OCI-LY3 (cell line): Measurements from ENCODE around the gene MAP1LC3C.

Experiments used
- H2AFZ ChIP-seq: fragments of 200-600, 300-600 bp; shearing (Covaris generic); 2 replicates; pipeline ENCODE4 v1.6.0; 2014; ENCODE audit warnings: antibody characterized with exemption, low read depth, low read length
- H3K27ac ChIP-seq: fragments of 200-600, 300-600 bp; sonication (generic); 2 replicates; pipeline ENCODE4 v1.5.1; 2014; ENCODE audit warnings: mild to moderate bottlenecking, low read length, moderate library complexity, mixed read lengths
- H3K27me3 ChIP-seq: fragments of 200-600, 300-600 bp; sonication (generic); 2 replicates; pipeline ENCODE4 v1.6.1; 2014; ENCODE audit warnings: low read depth, low read length, mixed read lengths
- H3K36me3 ChIP-seq: fragments of 200-600, 300-600 bp; sonication (generic); replicated peaks from 2 replicates; pipeline ENCODE3; 2014; ENCODE audit warnings: low read depth, low read length, mixed read lengths
- H3K4me1 ChIP-seq: fragments of 300-600, 200-600 bp; sonication (generic); 2 replicates; pipeline ENCODE4 v1.6.1; 2014; ENCODE audit warnings: low read length, mixed read lengths
- H3K4me2 ChIP-seq: fragments of 200-600, 300-600 bp; sonication (generic); 2 replicates; pipeline ENCODE4 v1.6.1; 2014; ENCODE audit warnings: low read length, mixed read lengths
- H3K4me3 ChIP-seq: fragments of 300-600, 200-600 bp; sonication (generic); 2 replicates; pipeline ENCODE4 v1.5.1; 2014; ENCODE audit warnings: antibody characterized with exemption, mild to moderate bottlenecking, low read length, moderate library complexity
- H3K79me2 ChIP-seq: fragments of 300-600, 200-600 bp; shearing (Covaris generic); 2 replicates; pipeline ENCODE4 v1.6.1; 2014; ENCODE audit warnings: mild to moderate bottlenecking, low read length, mixed read lengths
- H3K9ac ChIP-seq: fragments of 300-600, 200-600 bp; shearing (Covaris generic); 2 replicates; pipeline ENCODE4 v1.6.0; 2014; ENCODE audit warnings: mild to moderate bottlenecking, low read length, moderate library complexity
- H3K9me3 ChIP-seq: fragments of 200-600, 300-600 bp; shearing (Covaris generic); 2 replicates; pipeline ENCODE4 v1.6.1; 2014; ENCODE audit warnings: low read length, mixed read lengths; ENCODE audit not compliant: insufficient read depth
- H4K20me1 ChIP-seq: fragments of 200-600, 300-600 bp; sonication (generic); 2 replicates; pipeline ENCODE4 v1.6.1; 2016; ENCODE audit warnings: low read length, mixed read lengths; ENCODE audit not compliant: insufficient read depth
- EZH2phosphoT487 ChIP-seq: fragments of 200-600 bp; shearing (Covaris generic); IDR thresholded peaks from 2 replicates; pipeline ENCODE4 v1.6.1; 2018; ENCODE audit warnings: antibody characterized with exemption, mixed run types, low read depth
- TF ChIP-seq, protein P1 (sequence below): fragments of 200-600, 300-600 bp; sonication (generic); IDR thresholded peaks from 2 replicates; pipeline ENCODE4 v1.5.1; 2014; ENCODE audit warnings: antibody characterized with exemption, low read length, low read depth

Gene MAP1LC3C

GRCh38 chr1:242006976-242007375 lies 8.1 kb upstream of the MAP1LC3C start:
- H3K4me1 ChIP-seq: no peaks in the 10 kb centered on the region

DNA sequence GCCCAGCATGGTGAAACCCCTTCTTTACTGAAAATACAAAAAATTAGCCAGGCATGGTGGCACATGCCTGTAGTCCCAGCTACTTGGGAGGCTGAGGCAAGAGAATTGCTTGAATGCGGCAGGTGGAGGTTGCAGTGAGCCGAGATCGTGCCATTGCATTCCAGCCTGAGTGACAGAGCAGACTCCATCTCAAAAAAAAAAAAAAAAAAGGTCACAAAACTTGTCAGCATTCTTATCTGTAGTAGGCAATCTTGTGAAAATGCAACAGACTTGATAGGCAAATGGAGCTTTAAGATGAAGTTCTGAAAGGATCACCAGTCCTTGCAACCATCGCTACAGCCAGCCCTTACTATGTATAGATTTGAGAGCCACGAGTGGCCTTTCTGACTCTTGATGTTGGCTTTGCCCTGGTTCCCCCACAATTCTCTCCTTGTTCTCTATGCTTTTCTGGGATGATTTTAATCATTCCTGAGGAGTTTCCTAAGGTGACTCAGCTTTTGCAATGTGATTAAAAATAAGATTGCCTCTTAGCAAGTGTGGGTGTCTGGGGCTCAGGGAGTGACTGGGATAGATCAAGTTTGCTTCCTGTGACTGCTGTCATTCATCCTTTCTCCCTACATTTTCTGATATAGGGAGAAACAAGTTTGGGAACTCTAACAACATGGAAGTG lies 7.1 kb upstream of the MAP1LC3C start:
- TF ChIP-seq, protein P1, sequence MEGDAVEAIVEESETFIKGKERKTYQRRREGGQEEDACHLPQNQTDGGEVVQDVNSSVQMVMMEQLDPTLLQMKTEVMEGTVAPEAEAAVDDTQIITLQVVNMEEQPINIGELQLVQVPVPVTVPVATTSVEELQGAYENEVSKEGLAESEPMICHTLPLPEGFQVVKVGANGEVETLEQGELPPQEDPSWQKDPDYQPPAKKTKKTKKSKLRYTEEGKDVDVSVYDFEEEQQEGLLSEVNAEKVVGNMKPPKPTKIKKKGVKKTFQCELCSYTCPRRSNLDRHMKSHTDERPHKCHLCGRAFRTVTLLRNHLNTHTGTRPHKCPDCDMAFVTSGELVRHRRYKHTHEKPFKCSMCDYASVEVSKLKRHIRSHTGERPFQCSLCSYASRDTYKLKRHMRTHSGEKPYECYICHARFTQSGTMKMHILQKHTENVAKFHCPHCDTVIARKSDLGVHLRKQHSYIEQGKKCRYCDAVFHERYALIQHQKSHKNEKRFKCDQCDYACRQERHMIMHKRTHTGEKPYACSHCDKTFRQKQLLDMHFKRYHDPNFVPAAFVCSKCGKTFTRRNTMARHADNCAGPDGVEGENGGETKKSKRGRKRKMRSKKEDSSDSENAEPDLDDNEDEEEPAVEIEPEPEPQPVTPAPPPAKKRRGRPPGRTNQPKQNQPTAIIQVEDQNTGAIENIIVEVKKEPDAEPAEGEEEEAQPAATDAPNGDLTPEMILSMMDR: no peak
- TF ChIP-seq EZH2phosphoT487: no peak
- no peaks in the 10 kb centered on the region for H4K20me1 ChIP-seq
- peaks cover 15% of the 10 kb centered on the region for H3K27me3 ChIP-seq
- no peak overlapping the region for H3K9ac ChIP-seq
- no peak overlapping the region for H2AFZ ChIP-seq
- H3K36me3 ChIP-seq: no peaks in the 10 kb centered on the region
- H3K27ac ChIP-seq: no peak overlapping the region
- H3K79me2 ChIP-seq: no peaks in the 10 kb centered on the region
- H3K4me3 ChIP-seq: no peak overlapping the region
- no peaks in the 10 kb centered on the region for H3K4me1 ChIP-seq
- H3K9me3 ChIP-seq: no peaks in the 10 kb centered on the region
- no peak overlapping the region for H3K4me2 ChIP-seq

More at GRCh38 chr1:242006976-242007375, 8.1 kb upstream of the MAP1LC3C start:
- Histone ChIP-seq H2AFZ (no peak overlapping the region), H3K79me2 (no peaks in the 10 kb centered on the region), H3K36me3 (no peaks in the 10 kb centered on the region), H3K27ac (no peak overlapping the region), H3K9me3 (no peaks in the 10 kb centered on the region), H3K9ac (no peak overlapping the region), H4K20me1 (no peaks in the 10 kb centered on the region), H3K4me3 (no peak overlapping the region), H3K27me3 (peaks cover 15% of the 10 kb centered on the region), H3K4me2 (no peak overlapping the region)
- TF ChIP-seq, protein P1: no peak
- TF ChIP-seq EZH2phosphoT487: no peak

DNA sequence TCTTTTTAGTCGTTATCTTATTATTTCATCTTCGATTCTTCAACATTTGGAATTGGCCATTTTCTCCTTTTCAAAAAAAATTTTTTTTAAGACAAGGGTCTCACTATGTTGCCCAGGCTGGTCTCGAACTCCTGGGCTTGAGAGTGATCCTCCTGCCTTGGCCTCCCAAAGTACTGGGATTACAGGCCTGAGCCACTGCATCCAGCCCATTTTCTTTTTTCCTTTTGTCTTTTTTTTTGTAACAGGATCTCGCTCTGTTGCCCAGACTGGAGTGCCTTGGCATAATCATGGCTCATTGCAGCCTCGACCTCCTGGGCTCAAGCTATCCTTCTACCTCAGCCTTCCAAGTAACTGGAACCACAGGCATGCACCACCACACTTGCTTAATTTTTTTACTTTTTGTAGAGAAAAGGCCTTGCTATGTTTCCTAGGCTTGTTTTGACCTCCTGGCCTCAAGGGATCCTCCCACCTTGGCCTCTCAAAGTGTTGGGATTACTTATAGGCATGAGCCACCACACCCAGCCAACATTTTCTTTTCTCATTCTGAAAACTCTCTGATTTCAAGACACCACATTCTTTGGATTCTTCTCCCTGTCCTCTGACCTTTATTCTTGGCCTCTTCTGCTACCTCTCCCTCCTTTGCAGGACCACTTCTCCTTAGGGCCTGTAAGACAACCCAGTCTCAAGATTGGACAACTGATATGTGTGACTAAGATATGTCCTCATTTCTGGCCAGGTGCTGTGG lies 6.0 kb upstream of the MAP1LC3C start:
- H3K4me2 ChIP-seq: no peak overlapping the region
- peaks cover 15% of the 10 kb centered on the region for H3K27me3 ChIP-seq
- no peak overlapping the region for H3K4me3 ChIP-seq
- no peak for TF ChIP-seq EZH2phosphoT487
- TF ChIP-seq, protein P1: no peak
- H3K9ac ChIP-seq: no peak overlapping the region
- H3K79me2 ChIP-seq: no peaks in the 10 kb centered on the region
- H4K20me1 ChIP-seq: no peaks in the 10 kb centered on the region
- H3K27ac ChIP-seq: no peak overlapping the region
- H2AFZ ChIP-seq: no peak overlapping the region
- no peaks in the 10 kb centered on the region for H3K4me1 ChIP-seq
- H3K36me3 ChIP-seq: no peaks in the 10 kb centered on the region
- no peaks in the 10 kb centered on the region for H3K9me3 ChIP-seq

- Histone ChIP-seq H4K20me1 (no peaks in the 10 kb centered on the region), H3K4me3 (no peak overlapping the region), H2AFZ (no peak overlapping the region), H3K27me3 (0 out of 2 replicates have a peak, but pooled peaks cover 6% of the 10 kb centered on the region), H3K4me2 (no peak overlapping the region), H3K79me2 (no peaks in the 10 kb centered on the region), H3K36me3 (no peaks in the 10 kb centered on the region), H3K4me1 (no peaks in the 10 kb centered on the region), H3K9me3 (no peaks in the 10 kb centered on the region), H3K9ac (no peak overlapping the region), H3K27ac (no peak overlapping the region)
- TF ChIP-seq EZH2phosphoT487: no peak
- TF ChIP-seq, protein P1: no peak
These were observed 3.6 kb upstream of the MAP1LC3C start for GRCh38 chr1:242002510-242002909.
